HepG2 (cell line): Measurements from ENCODE around the gene RABGAP1. TPM values are rescaled to one million over a fixed set of nuclear protein-coding genes. Genes with fewer than 3 reads are reported as not detected.

Experiments used
- ATAC-seq: fragments of 200-7000 bp; cut with Tn5 transposase; 3 replicates; pipeline ENCODE4 v1.9.1; 2020; ENCODE audit warnings: mild to moderate bottlenecking, moderate library complexity
- BruUV-seq: library from RNA; stranded (reverse); fragments of 400-500 nt; replicated peaks from 2 replicates; lab custom pipeline; 2021; lab: Mats Ljungman, UMichigan
- CTCF ChIA-PET: fragments of 300-600 bp; formaldehyde crosslinking; extraction: SDS; loops from one replicate; lab custom pipeline; 2021; ENCODE audit warnings: low total read pairs, inconsistent platforms, low intra/inter-chr PET ratio; lab: Yijun Ruan, JAX
- POLR2A ChIA-PET: fragments of 350-600 bp; sonication (Branson Sonifier 250); formaldehyde crosslinking; loops from one replicate; lab custom pipeline; 2020; ENCODE audit warnings: antibody characterized with exemption, inconsistent platforms; lab: Yijun Ruan, JAX
- DNase-seq: peaks from one replicate; pipeline ENCODE4 v3.0.0-alpha.2; 2015; ENCODE audit warnings: low spot score
- FAIRE-seq: peaks from 3 replicates; lab custom pipeline; 2011; peaks lifted over from hg19 to GRCh38; lab: Jason Lieb, UNC
- H2AFZ ChIP-seq: one replicate; pipeline ENCODE4 v1.6.1; 2011; ENCODE audit warnings: low read length, inconsistent platforms
- H3K27ac ChIP-seq: fragments of 300-600 bp; 3 replicates; pipeline ENCODE4 v1.8.0; 2011; ENCODE audit warnings: mixed run types, mild to moderate bottlenecking, mixed read lengths, low read length, inconsistent platforms; ENCODE audit not compliant: insufficient read depth; ENCODE audit errors: extremely low read length
- H3K27me3 ChIP-seq, 2 experiments: fragments of 200-600 bp in 1 of 2; 2 replicates in 1 of 2; 3 replicates in 1 of 2; pipeline versions ENCODE4 v1.6.0 to v1.8.0; 2011; ENCODE audit warnings: low read length in 2 of 2, mild to moderate bottlenecking in 2 of 2, moderate library complexity in 2 of 2, inconsistent platforms in 1 of 2; ENCODE audit not compliant: insufficient read depth in 2 of 2, control insufficient read depth in 1 of 2
- H3K36me3 ChIP-seq, 2 experiments: fragments of 200-600 bp in 1 of 2; replicated peaks in 1 of 2; 2 replicates in 1 of 2; 3 replicates in 1 of 2; pipeline versions ENCODE4 v1.5.1 to v1.8.0; 2011; ENCODE audit warnings: low read length in 2 of 2, inconsistent platforms in 1 of 2; ENCODE audit not compliant: insufficient read depth in 2 of 2, control insufficient read depth in 1 of 2
- H3K4me1 ChIP-seq: 2 replicates; pipeline ENCODE4 v1.5.1; 2012; ENCODE audit warnings: low read length, inconsistent platforms; ENCODE audit not compliant: insufficient read depth
- H3K4me2 ChIP-seq: 2 replicates; pipeline ENCODE4 v1.6.0; 2011; ENCODE audit warnings: low read depth, low read length, inconsistent platforms
- H3K4me3 ChIP-seq, 3 experiments: fragments of 200-600 bp in 1 of 3; sonication (generic), shearing (Covaris generic) in 1 of 3; replicated peaks in 1 of 3; 2 replicates each; pipeline ENCODE4 v1.5.1; 2011 to 2016; ENCODE audit warnings: low read length in 3 of 3, inconsistent platforms in 2 of 3, low read depth in 2 of 3, mild to moderate bottlenecking in 2 of 3, control low read depth in 1 of 3, mixed read lengths in 1 of 3; ENCODE audit not compliant: insufficient read depth in 1 of 3
- H3K79me2 ChIP-seq: one replicate; pipeline ENCODE4 v1.6.1; 2011; ENCODE audit warnings: low read length, inconsistent platforms; ENCODE audit not compliant: insufficient read depth
- H3K9ac ChIP-seq: 2 replicates; pipeline ENCODE4 v1.6.0; 2011; ENCODE audit warnings: mild to moderate bottlenecking, low read depth, low read length, inconsistent platforms; ENCODE audit not compliant: insufficient read depth
- H3K9me3 ChIP-seq: 2 replicates; pipeline ENCODE4 v1.5.1; 2012; ENCODE audit warnings: mild to moderate bottlenecking, low read length
- H4K20me1 ChIP-seq: 2 replicates; pipeline ENCODE4 v1.6.0; 2011; ENCODE audit warnings: inconsistent platforms, mild to moderate bottlenecking, low read length, moderate library complexity; ENCODE audit not compliant: insufficient read depth
- CHD4 ChIP-seq: fragments of 200-600 bp; sonication (generic); IDR thresholded peaks from 2 replicates; pipeline ENCODE4 v1.7.0; 2017; ENCODE audit warnings: mild to moderate bottlenecking, low read length, borderline replicate concordance
- GTF3A ChIP-seq: sonication (generic); formaldehyde crosslinking; conservative IDR thresholded peaks from 2 replicates; pipeline ENCODE4 v1.4.0; 2020; ENCODE audit warnings: mild to moderate bottlenecking, missing genetic modification reagents
- HDAC6 ChIP-seq: fragments of 200-600 bp; sonication (generic); IDR thresholded peaks from 2 replicates; pipeline ENCODE4 v1.7.0; 2017; ENCODE audit warnings: mild to moderate bottlenecking, antibody characterized with exemption, low read length, low read depth
- IKZF5 ChIP-seq: IDR thresholded peaks from 2 replicates; pipeline ENCODE4 v1.6.1; 2018; ENCODE audit warnings: missing genetic modification reagents, mild to moderate bottlenecking, missing compliant biosample characterization
- MBD4 ChIP-seq: IDR thresholded peaks from 2 replicates; pipeline ENCODE4 v1.6.1; 2012; ENCODE audit warnings: low read length, inconsistent platforms, borderline replicate concordance
- MIXL1 ChIP-seq: IDR thresholded peaks from 2 replicates; pipeline ENCODE4 v1.6.1; 2016
- NAIF1 ChIP-seq: sonication (generic); formaldehyde crosslinking; IDR thresholded peaks from 2 replicates; pipeline ENCODE4 v1.5.0; 2020; ENCODE audit warnings: mild to moderate bottlenecking, missing genetic modification reagents, borderline replicate concordance
- NCOA1 ChIP-seq: sonication (generic); formaldehyde crosslinking; IDR thresholded peaks from 2 replicates; pipeline ENCODE4 v1.9.0; 2021; ENCODE audit warnings: missing genetic modification reagents
- RBFOX2 ChIP-seq: fragments of 200-400 bp; formaldehyde crosslinking; IDR thresholded peaks from 2 replicates; pipeline ENCODE4 v1.6.1; 2017; ENCODE audit warnings: low read depth, mild to moderate bottlenecking, low read length
- SOX13 ChIP-seq, 3 experiments: fragments of 450-650 bp in 1 of 3; sonication (generic) in 1 of 3; formaldehyde crosslinking in 1 of 3; IDR thresholded peaks in 2 of 3; conservative IDR thresholded peaks in 1 of 3; 2 replicates each; pipeline versions ENCODE4 v1.5.0 to v1.6.1; 2016 to 2020; ENCODE audit warnings: antibody characterized with exemption in 1 of 3, mild to moderate bottlenecking in 1 of 3, missing compliant biosample characterization in 1 of 3, missing genetic modification reagents in 1 of 3, moderate library complexity in 1 of 3
- ZNF235 ChIP-seq: sonication (generic); formaldehyde crosslinking; IDR thresholded peaks from 2 replicates; pipeline ENCODE4 v1.8.1; 2023; ENCODE audit warnings: mild to moderate bottlenecking, missing genetic modification reagents, borderline replicate concordance
- ZNF496 ChIP-seq: sonication (generic); formaldehyde crosslinking; IDR thresholded peaks from 2 replicates; pipeline ENCODE4 v1.8.1; 2023; ENCODE audit warnings: mild to moderate bottlenecking, moderate library complexity, missing genetic modification reagents; ENCODE audit not compliant: insufficient replicate concordance
- ZNF614 ChIP-seq: IDR thresholded peaks from 2 replicates; pipeline ENCODE4 v1.6.1; 2018; ENCODE audit warnings: missing biosample characterization, missing genetic modification reagents, inconsistent platforms, borderline replicate concordance
- WGBS: methylation state at CpG from one replicate; pipeline ENCODE4 v1.1.6; 2017; ENCODE audit warnings: low lambda C conversion rate; 5-methylcytosine and 5-hydroxymethylcytosine counted together
- in situ Hi-C: cut with HindIII; loops from 2 replicates; pipeline ENCODE4 v1.10.0; 2017; ENCODE audit warnings: low pct_unique_long_range_greater_than_20kb; ENCODE audit not compliant: extremely low pct_ligation_motif_present
- intact Hi-C: fragments of 100-400 bp; cut with micrococcal nuclease; formaldehyde crosslinking; loops from one replicate; pipeline ENCODE4 v1.10.0; 2022; ENCODE audit not compliant: unreplicated experiment
- polyA plus RNA-seq, 8 experiments: library from polyadenylated mRNA; depleted of rRNA in 3 of 8; stranded (reverse) in 7 of 8; unstranded in 1 of 8; fragments of >200 nt; fragmentation: Illumina TruSeq in 4 of 8; extraction: Trizol in 4 of 8; gene quantifications; 2 replicates each; pipeline versions ENCODE4 v1.2.1 to v1.2.3, GENCODE V29; 2011 to 2016; ENCODE audit warnings: low read depth in 4 of 8, missing spikeins in 1 of 8, mixed read lengths in 1 of 8; ENCODE audit not compliant: insufficient read depth in 1 of 8
- total RNA-seq, 5 experiments: library from RNA; depleted of rRNA; stranded (reverse); fragments of >200 nt; fragmentation: Illumina TruSeq; extraction: Trizol; gene quantifications; 2 replicates each; pipeline ENCODE4 v1.2.3, GENCODE V29; 2016; ENCODE audit warnings: low read depth in 1 of 5

RABGAP1 gene
- total and polyA plus RNA-seq, 2 of the 13 experiments (the other 11 are each of a cell fraction or from before 2014, with no cell fraction given) = 19.1 to 19.3 TPM

- TF ChIP-seq MIXL1 (CRISPR knock-in tag) (no peak), IKZF5 (CRISPR knock-in tag) (no peak)
These were observed 96.2 kb downstream of the RABGAP1 start (continued) for GRCh38 chr9:123036893-123037545.

- intact Hi-C loops = no loop called here
- TF ChIP-seq HDAC6 (no peak), ZNF496 (no peak), NCOA1 (CRISPR knock-in tag) (no peak), ZNF614 (CRISPR knock-in tag) (no peak), GTF3A (CRISPR knock-in tag) (no peak), MBD4 (no peak), RBFOX2 (no peak), SOX13 (IDR thresholded peaks at IDR 0.05) (no peak), SOX13 (CRISPR knock-in tag; conservative IDR thresholded peaks at IDR 0.05 in 1 of 2, IDR thresholded peaks at IDR 0.05 in 1 of 2) (no peak), NAIF1 (no peak), ZNF235 (no peak), CHD4 (no peak)
- peaks cover 2% of the 10 kb centered on the region for H3K79me2 ChIP-seq
- BruUV-seq = no TSS peak
- ChIA-PET CTCF (no interaction called here), POLR2A (no interaction called here)
- no peaks in the 10 kb centered on the region for H3K9me3 ChIP-seq
- DNase-seq = no peak
- no peaks in the 10 kb centered on the region for H3K4me1 ChIP-seq
- peaks cover 7 to 13% of the 10 kb centered on the region in 2 experiments; a peak in 4 of 5 replicates for H3K36me3 ChIP-seq
- no peaks in the 10 kb centered on the region; the same call in 1 of the 2 replicates for H4K20me1 ChIP-seq
- ATAC-seq = no peak
- no peak overlapping the region for H3K4me3 ChIP-seq
- no peak overlapping the region for H3K4me2 ChIP-seq
- no peak overlapping the region for H2AFZ ChIP-seq
- 94% methylated on average over 1 of the region's 1 CpG for WGBS
- in situ Hi-C loops = no loop called here
- no peak for FAIRE-seq
- H3K27me3 ChIP-seq = no peaks in the 10 kb centered on the region
- H3K27ac ChIP-seq = no peak overlapping the region
- no peak overlapping the region for H3K9ac ChIP-seq
These were observed 98.9 kb downstream of the RABGAP1 start for GRCh38 chr9:123039617-123040219.
